ENCODE measurements around the gene TADA1.

TADA1 gene

GRCh38 chr1:166918088-166918955 is 42.3 kb upstream of the TADA1 start:
- Histone ChIP-seq H3K4me3 (ENCODE audit: low read length) (no peak overlapping the region), H3K4me1 (ENCODE audit: low read length) (no peaks in the 10 kb centered on the region), H4K20me1 (ENCODE audit: insufficient read depth, low read length) (no peaks in the 10 kb centered on the region), H2AFZ (ENCODE audit: low read depth, low read length) (no peak overlapping the region), H3K27ac (ENCODE audit: low read length) (no peak overlapping the region), H3K27me3 (ENCODE audit: low read depth, low read length) (no peaks in the 10 kb centered on the region), H3K9me3 (ENCODE audit: insufficient read depth, low read length) (no peaks in the 10 kb centered on the region), H3K9ac (ENCODE audit: low read length) (no peak overlapping the region), H3K79me2 (ENCODE audit: low read length) (no peaks in the 10 kb centered on the region), H3K4me2 (ENCODE audit: low read length) (no peak overlapping the region), H3K36me3 (replicated peaks; ENCODE audit: low read depth, low read length) (no peaks in the 10 kb centered on the region)
- TF ChIP-seq EZH2phosphoT487 (IDR thresholded peaks at IDR 0.05; ENCODE audit: low read depth): no peak
- TF ChIP-seq CTCF (IDR thresholded peaks at IDR 0.05; ENCODE audit: low read depth, low read length): no peak

- peaks cover 12% of the 10 kb centered on the region; the same call in 1 of the 2 replicates for H3K9me3 ChIP-seq (ENCODE audit: insufficient read depth, low read length)
- H3K9ac ChIP-seq (ENCODE audit: low read length): no peak overlapping the region
- TF ChIP-seq CTCF (IDR thresholded peaks at IDR 0.05; ENCODE audit: low read depth, low read length) (no peak), EZH2phosphoT487 (IDR thresholded peaks at IDR 0.05; ENCODE audit: low read depth) (no peak)
- no peaks in the 10 kb centered on the region for H4K20me1 ChIP-seq (ENCODE audit: insufficient read depth, low read length)
- H3K36me3 ChIP-seq (replicated peaks; ENCODE audit: low read depth, low read length): no peaks in the 10 kb centered on the region
- H3K4me1 ChIP-seq (ENCODE audit: low read length): no peaks in the 10 kb centered on the region
- H3K4me3 ChIP-seq (ENCODE audit: low read length): no peak overlapping the region
- no peaks in the 10 kb centered on the region for H3K27me3 ChIP-seq (ENCODE audit: low read depth, low read length)
- no peak overlapping the region for H3K4me2 ChIP-seq (ENCODE audit: low read length)
- H2AFZ ChIP-seq (ENCODE audit: low read depth, low read length): no peak overlapping the region
- no peaks in the 10 kb centered on the region for H3K79me2 ChIP-seq (ENCODE audit: low read length)
- no peak overlapping the region for H3K27ac ChIP-seq (ENCODE audit: low read length)
Observed at GRCh38 chr1:166915941-166916340, 39.9 kb upstream of the TADA1 start.

- Histone ChIP-seq H2AFZ (ENCODE audit: low read depth, low read length) (no peak overlapping the region), H3K9me3 (ENCODE audit: insufficient read depth, low read length) (peaks cover 13% of the 10 kb centered on the region; the same call in 1 of the 2 replicates), H4K20me1 (ENCODE audit: insufficient read depth, low read length) (no peaks in the 10 kb centered on the region), H3K79me2 (ENCODE audit: low read length) (no peaks in the 10 kb centered on the region), H3K36me3 (replicated peaks; ENCODE audit: low read depth, low read length) (no peaks in the 10 kb centered on the region), H3K27ac (ENCODE audit: low read length) (no peak overlapping the region), H3K4me3 (ENCODE audit: low read length) (no peak overlapping the region), H3K9ac (ENCODE audit: low read length) (no peak overlapping the region), H3K4me1 (ENCODE audit: low read length) (peaks cover 4% of the 10 kb centered on the region), H3K4me2 (ENCODE audit: low read length) (no peak overlapping the region), H3K27me3 (ENCODE audit: low read depth, low read length) (no peaks in the 10 kb centered on the region)
- no peak for TF ChIP-seq CTCF (IDR thresholded peaks at IDR 0.05; ENCODE audit: low read depth, low read length)
- TF ChIP-seq EZH2phosphoT487 (IDR thresholded peaks at IDR 0.05; ENCODE audit: low read depth): no peak
Observed at GRCh38 chr1:166915042-166915441, 39.0 kb upstream of the TADA1 start.

DNA sequence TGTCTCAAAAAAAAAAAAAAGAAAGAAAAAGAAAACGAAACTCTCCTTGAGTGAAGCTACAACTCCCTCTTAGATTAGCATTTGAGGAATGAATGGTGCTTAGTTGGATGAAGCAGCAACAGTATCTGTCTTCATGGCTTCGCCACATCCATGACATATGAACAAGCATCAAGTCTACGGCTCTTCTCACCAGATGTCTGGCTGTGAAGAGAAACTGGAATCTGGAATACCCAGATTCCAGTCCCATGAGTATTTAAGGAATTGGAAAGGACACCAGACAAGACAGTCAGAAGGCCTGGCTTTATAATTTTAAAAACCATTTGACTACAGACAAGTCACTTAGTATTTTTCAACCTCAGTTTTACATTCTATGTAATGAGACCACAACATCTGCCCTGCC is 38.0 kb upstream of the TADA1 start:
- no peaks in the 10 kb centered on the region for H3K79me2 ChIP-seq (ENCODE audit: low read length)
- H3K36me3 ChIP-seq (replicated peaks; ENCODE audit: low read depth, low read length): no peaks in the 10 kb centered on the region
- no peaks in the 10 kb centered on the region for H4K20me1 ChIP-seq (ENCODE audit: insufficient read depth, low read length)
- H3K9me3 ChIP-seq (ENCODE audit: insufficient read depth, low read length): peaks cover 13% of the 10 kb centered on the region; the same call in 1 of the 2 replicates
- H3K27me3 ChIP-seq (ENCODE audit: low read depth, low read length): no peaks in the 10 kb centered on the region
- no peak overlapping the region for H3K4me2 ChIP-seq (ENCODE audit: low read length)
- no peak overlapping the region for H2AFZ ChIP-seq (ENCODE audit: low read depth, low read length)
- no peak overlapping the region for H3K4me3 ChIP-seq (ENCODE audit: low read length)
- no peak overlapping the region for H3K27ac ChIP-seq (ENCODE audit: low read length)
- no peak overlapping the region for H3K9ac ChIP-seq (ENCODE audit: low read length)
- TF ChIP-seq EZH2phosphoT487 (IDR thresholded peaks at IDR 0.05; ENCODE audit: low read depth) (no peak), CTCF (IDR thresholded peaks at IDR 0.05; ENCODE audit: low read depth, low read length) (no peak)
- H3K4me1 ChIP-seq (ENCODE audit: low read length): peaks cover 4% of the 10 kb centered on the region

All from OCI-LY3 (cell line).